Gastrocnemius medialis (tissue), 4 donors: Measurements from ENCODE around the gene SCAF1. TPM values are rescaled to one million over a fixed set of nuclear protein-coding genes. Genes with fewer than 3 reads are reported as not detected.

ENCODE experiments used
- ATAC-seq, 2 donors: fragments of 150-250 bp; one replicate each; pipeline ENCODE4 v1.9.1; 2016
- DNase-seq, 2 donors: peaks; one replicate each; pipeline ENCODE4 v3.0.0-alpha.2; 2019
- H3K27ac ChIP-seq, 4 donors: fragments of 200-600 bp; sonication (generic); 1 replicate in 1 of 4; 2 replicates in 3 of 4; pipeline ENCODE4 v1.5.1; 2016 to 2018; ENCODE audit warnings: mild to moderate bottlenecking in 2 of 4, moderate library complexity in 1 of 4
- H3K27me3 ChIP-seq, 3 donors: fragments of 200-600 bp; sonication (generic) in 2 of 3; 1 replicate in 1 of 3; 2 replicates in 2 of 3; pipeline versions ENCODE4 v1.5.1 to v1.6.0; 2016 to 2019; ENCODE audit warnings: mild to moderate bottlenecking in 1 of 3, moderate library complexity in 1 of 3
- H3K36me3 ChIP-seq, 2 donors: fragments of 200-600 bp; sonication (generic) in 1 of 2; one replicate each; pipeline ENCODE4 v1.5.1; 2017 to 2018
- H3K4me1 ChIP-seq, 2 donors: fragments of 200-600 bp; sonication (generic) in 1 of 2; one replicate each; pipeline ENCODE4 v1.5.1; 2016 to 2017; ENCODE audit warnings: mild to moderate bottlenecking in 2 of 2
- H3K4me3 ChIP-seq, 4 donors: fragments of 200-600 bp; sonication (generic) in 3 of 4; 1 replicate in 1 of 4; 2 replicates in 3 of 4; pipeline ENCODE4 v1.5.1; 2016 to 2019; ENCODE audit warnings: mild to moderate bottlenecking in 2 of 4
- H3K9me3 ChIP-seq, 3 donors: fragments of 200-600 bp; sonication (generic) in 2 of 3; 1 replicate in 1 of 3; 2 replicates in 2 of 3; pipeline ENCODE4 v1.5.1; 2016 to 2019
- POLR2A ChIP-seq, 2 donors: fragments of 450-650 bp; IDR thresholded peaks; one replicate each; pipeline ENCODE4 v1.6.1; 2017; ENCODE audit warnings: antibody characterized with exemption in 2 of 2, mild to moderate bottlenecking in 2 of 2, moderate library complexity in 2 of 2
- in situ Hi-C, 4 donors: fragments of 200-750 bp; cut with MboI; loops; one replicate each; pipeline versions ENCODE4 v1.15.0 to v1.8.0; 2017; ENCODE audit warnings: low sequenced_read_pairs in 4 of 4
- intact Hi-C: fragments of 100-400 bp; cut with DNase I; formaldehyde crosslinking; loops from one replicate; pipeline ENCODE4 v1.15.1; 2023; ENCODE audit warnings: low total_unique reads
- total RNA-seq, 4 donors: library from RNA; depleted of rRNA; stranded (reverse); fragments of >200 nt; gene quantifications; one replicate each; pipeline versions ENCODE4 v1.1.0 to v1.2.3, GENCODE V29; 2016
- TF ChIP-seq, protein P1 (sequence below), 5 experiments: fragments of 450-650 bp in 3 of 5; fragments of 200-600 bp in 2 of 5; sonication (generic) in 2 of 5; IDR thresholded peaks in 4 of 5; conservative IDR thresholded peaks in 1 of 5; 1 replicate in 4 of 5; 2 replicates in 1 of 5; pipeline ENCODE4 v1.5.1; 2016 to 2019; ENCODE audit warnings: antibody characterized with exemption in 5 of 5, mild to moderate bottlenecking in 3 of 5, moderate library complexity in 3 of 5

The SCAF1 gene
- total RNA-seq, 4 donors from 2014 or later, result 13.7 to 36.1 (median 32.9) TPM

DNA sequence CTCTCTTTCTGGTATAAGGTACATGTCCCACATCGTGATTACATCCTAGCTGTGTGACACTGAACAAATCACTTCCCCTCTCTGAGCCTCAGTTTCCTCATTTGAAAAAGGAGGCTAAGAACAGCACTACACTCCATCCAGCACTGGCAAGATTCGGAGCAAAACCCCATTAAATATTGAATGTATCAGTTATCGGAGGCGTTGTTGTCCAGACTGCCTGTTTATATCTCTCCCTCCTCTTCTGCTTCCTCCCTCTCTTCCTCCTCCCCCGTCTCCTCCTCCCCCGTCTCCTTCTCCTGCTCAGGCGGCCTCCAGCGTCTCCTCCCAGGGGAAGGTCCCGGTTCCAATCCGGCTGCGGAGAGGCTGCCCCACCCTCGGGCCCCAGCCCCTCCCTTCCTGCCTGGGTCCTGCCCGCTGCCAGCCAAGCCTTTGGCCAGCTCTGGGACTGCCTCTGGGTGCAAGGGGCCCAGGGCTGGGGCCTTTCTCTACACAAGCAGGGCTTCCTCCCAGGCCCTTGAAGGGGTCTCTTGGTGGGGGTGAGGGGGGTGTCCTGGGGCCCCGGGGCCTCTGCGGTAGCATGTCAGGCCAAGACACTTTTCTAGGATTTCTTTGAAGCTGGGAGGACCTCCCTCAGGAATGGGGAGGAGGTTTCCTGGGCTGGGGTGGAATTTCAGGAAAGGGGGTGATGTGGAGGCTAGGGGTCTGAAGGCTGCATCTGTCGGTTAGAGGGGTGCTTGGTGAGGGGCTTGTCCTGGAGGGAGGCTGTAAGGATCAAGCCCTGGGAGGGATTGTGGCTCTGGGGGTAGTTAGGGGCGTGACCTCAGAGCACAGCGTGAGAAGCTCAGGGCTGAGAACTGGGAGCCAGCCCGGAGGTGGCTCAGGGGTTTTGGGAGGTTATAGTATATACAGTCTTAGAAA is 3.9 kb upstream of the SCAF1 start:
- ATAC-seq (no peak), DNase-seq (peak; percentile 76 to 80)
- intact Hi-C loops, result no loop called here
- Histone ChIP-seq H3K4me1 (peaks cover 16 to 21% of the 10 kb centered on the region in 2 donors), H3K9me3 (no peaks in the 10 kb centered on the region), H3K36me3 (peaks cover 0 to 5% of the 10 kb centered on the region in 2 donors), H3K4me3 (peak overlapping the region; percentile 64 to 95 (median 80)), H3K27me3 (no peaks in the 10 kb centered on the region), H3K27ac (peak overlapping the region; percentile 92 to 99 (median 96))
- peak; percentile 9 to 29 for TF ChIP-seq POLR2A (IDR thresholded peaks at IDR 0.05)
- TF ChIP-seq, protein P1, sequence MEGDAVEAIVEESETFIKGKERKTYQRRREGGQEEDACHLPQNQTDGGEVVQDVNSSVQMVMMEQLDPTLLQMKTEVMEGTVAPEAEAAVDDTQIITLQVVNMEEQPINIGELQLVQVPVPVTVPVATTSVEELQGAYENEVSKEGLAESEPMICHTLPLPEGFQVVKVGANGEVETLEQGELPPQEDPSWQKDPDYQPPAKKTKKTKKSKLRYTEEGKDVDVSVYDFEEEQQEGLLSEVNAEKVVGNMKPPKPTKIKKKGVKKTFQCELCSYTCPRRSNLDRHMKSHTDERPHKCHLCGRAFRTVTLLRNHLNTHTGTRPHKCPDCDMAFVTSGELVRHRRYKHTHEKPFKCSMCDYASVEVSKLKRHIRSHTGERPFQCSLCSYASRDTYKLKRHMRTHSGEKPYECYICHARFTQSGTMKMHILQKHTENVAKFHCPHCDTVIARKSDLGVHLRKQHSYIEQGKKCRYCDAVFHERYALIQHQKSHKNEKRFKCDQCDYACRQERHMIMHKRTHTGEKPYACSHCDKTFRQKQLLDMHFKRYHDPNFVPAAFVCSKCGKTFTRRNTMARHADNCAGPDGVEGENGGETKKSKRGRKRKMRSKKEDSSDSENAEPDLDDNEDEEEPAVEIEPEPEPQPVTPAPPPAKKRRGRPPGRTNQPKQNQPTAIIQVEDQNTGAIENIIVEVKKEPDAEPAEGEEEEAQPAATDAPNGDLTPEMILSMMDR (IDR thresholded peaks at IDR 0.05 in 4 of 5, conservative IDR thresholded peaks at IDR 0.05 in 1 of 5), result no peak
- in situ Hi-C loops, result no loop called here

DNA sequence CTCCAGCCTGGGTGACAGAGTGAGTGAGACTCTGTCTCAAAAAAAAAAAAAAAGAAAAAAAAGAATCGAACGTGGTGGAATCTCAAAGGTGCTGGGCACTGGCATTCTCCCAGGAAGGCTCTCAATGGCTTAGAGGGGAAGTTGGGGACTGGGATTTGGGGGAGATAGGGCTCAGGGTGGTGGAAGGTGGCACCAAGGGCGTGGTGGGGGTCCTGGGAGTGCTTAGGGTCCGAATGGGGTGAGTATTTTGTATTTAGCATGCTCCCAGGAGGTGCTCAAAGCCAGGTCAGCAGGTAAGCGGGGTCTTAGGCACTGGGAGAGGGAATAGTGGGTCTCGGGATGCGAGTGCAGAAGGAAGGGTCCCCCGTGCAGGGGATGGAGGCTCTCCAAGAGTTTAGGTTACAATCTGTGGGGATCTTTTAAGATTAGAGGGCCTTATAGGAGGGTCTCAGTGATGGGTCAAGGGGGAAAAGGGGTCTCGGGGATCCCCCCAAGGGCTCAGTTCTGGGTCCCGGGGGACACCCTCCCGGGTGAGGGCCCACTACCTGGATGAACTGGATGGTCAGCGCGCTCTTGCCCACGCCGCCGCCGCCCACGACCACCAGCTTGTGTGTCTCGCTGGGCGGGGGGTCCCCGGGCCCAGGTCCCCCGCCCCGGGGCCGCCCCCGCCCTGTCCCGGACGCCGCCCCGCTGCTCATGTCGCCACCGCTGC is 2.5 kb upstream of the SCAF1 start:
- TF ChIP-seq, protein P1 (IDR thresholded peaks at IDR 0.05 in 4 of 5, conservative IDR thresholded peaks at IDR 0.05 in 1 of 5), result no peak
- TF ChIP-seq POLR2A (IDR thresholded peaks at IDR 0.05), result peak in 1 of 2 donors; percentile 2
- peak overlapping the region; percentile 92 to 99 (median 96) for H3K27ac ChIP-seq
- no peaks in the 10 kb centered on the region for H3K9me3 ChIP-seq
- intact Hi-C loops (loop anchor here (1.0 to 5.0 kb wide), 7 partner anchors 38 to 388 kb away; partner anchors contain the start of genes AKT1S1, NOSIP, PRMT1 and PRRG2), in situ Hi-C loops (no loop called here)
- H3K4me3 ChIP-seq, result peak overlapping the region; percentile 64 to 95 (median 80)
- H3K4me1 ChIP-seq, result peaks cover 30 to 35% of the 10 kb centered on the region in 2 donors
- H3K27me3 ChIP-seq, result no peaks in the 10 kb centered on the region
- H3K36me3 ChIP-seq, result peaks cover 0 to 5% of the 10 kb centered on the region in 2 donors
- ATAC-seq (no peak), DNase-seq (peak in 1 of 2 donors; percentile 42)

DNA sequence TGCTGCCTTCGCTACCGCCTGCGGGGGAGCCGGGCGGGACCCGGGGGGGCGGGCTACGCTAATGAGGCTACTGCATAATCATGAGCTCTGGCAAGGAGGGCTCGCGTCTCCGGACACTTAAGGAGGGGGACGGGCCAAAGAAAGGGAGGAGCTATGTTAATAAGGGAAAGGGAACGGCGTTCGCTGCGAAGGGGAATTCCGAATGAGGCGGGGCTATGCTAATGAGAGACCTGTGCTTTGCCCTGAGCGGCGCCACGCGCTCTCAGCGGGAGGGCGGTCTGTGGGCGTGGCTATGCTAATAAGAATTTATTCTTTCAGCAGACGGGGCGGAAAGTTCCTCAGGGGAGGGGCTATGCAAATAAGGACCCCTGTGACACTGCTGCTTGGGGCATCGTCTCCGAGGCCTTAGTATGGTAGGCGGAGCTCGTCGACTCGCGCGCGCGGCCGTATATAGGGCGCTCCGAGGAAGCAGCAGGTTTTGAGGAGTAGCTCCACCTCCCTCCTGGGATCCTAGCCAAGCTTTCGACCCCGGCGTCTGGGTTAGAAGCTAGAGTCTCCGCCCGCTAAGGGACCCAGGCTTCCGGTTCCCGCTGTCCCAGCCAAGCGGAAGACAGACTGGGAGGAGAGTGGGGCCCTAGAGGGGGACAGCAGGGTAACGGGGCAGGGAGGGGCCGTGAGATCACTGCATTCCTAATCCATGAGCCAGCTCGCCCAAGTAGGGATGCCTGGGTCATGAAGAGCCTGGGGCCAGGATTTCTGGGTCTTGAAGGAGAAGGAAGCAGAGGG is 1.7 kb upstream of the SCAF1 start, which contains the start of gene RRAS:
Gene RRAS, minus strand, starts transcription at position 31 of the 786 bp plus-strand sequence. CDS start 45 bp downstream, outside the sequence.
- DNase-seq (peak; percentile 100), ATAC-seq (peak; percentile 74 to 76)
- peaks cover 0 to 4% of the 10 kb centered on the region in 2 donors for H3K36me3 ChIP-seq
- TF ChIP-seq, protein P1 (IDR thresholded peaks at IDR 0.05 in 4 of 5, conservative IDR thresholded peaks at IDR 0.05 in 1 of 5), result no peak
- TF ChIP-seq POLR2A (IDR thresholded peaks at IDR 0.05), result peak; percentile 84 to 94
- H3K27ac ChIP-seq, result peak within 1 kb of the TSS; percentile 93 to 99 (median 97)
- H3K9me3 ChIP-seq, result no peaks in the 10 kb centered on the region
- intact Hi-C loops (loop anchor here (1.0 to 5.0 kb wide), 7 partner anchors 37 to 387 kb away; partner anchors contain the start of genes AKT1S1, NOSIP, PRMT1 and PRRG2), in situ Hi-C loops (no loop called here)
- H3K27me3 ChIP-seq, result no peaks in the 10 kb centered on the region
- H3K4me1 ChIP-seq, result peaks cover 31 to 37% of the 10 kb centered on the region in 2 donors
- peak within 1 kb of the TSS; percentile 64 to 95 (median 80) for H3K4me3 ChIP-seq

DNA sequence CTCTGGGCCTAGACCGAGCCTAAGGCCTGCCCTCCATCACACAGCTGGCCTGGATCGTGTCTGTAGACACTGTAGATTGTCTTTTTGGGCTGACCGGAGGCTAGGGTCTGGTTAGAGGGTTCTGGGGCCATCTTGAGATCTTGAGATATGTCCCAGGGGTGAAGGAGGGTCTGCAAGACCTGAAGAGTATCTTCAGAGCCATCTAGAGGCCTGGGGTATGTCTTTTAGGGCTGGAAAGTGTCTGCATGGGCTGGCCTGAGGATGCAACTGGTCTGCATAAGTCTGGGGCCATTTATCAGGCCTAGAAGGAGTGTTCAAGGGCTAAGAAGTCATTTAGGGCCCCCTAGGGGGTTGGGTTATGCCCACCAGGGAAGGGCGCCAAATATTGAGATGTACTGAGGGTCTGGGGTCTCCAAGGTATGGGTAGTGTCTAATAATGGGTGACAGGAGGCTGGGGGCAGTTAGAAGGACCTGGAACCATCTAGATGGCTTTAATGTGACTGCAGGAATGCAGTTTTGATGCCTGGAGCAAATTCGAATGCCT is 555 bp downstream of the SCAF1 start:
- in situ Hi-C loops (no loop called here), intact Hi-C loops (loop anchor here (1.0 to 5.0 kb wide), 3 partner anchors 22 to 385 kb away; partner anchors contain the start of genes VRK3 and ZNF473)
- Histone ChIP-seq H3K4me3 (peak overlapping the region; percentile 76 to 95 (median 84)), H3K27me3 (no peaks in the 10 kb centered on the region), H3K27ac (peak overlapping the region; percentile 90 to 99 (median 94)), H3K9me3 (no peaks in the 10 kb centered on the region), H3K4me1 (peaks cover 31 to 34% of the 10 kb centered on the region in 2 donors), H3K36me3 (peaks cover 0 to 22% of the 10 kb centered on the region in 2 donors)
- TF ChIP-seq POLR2A (IDR thresholded peaks at IDR 0.05), result no peak
- TF ChIP-seq, protein P1 (IDR thresholded peaks at IDR 0.05 in 4 of 5, conservative IDR thresholded peaks at IDR 0.05 in 1 of 5), result no peak
- DNase-seq (no peak), ATAC-seq (no peak)
